Activated T-helper 9 cell treated with anti-CD3 and anti-CD28 coated beads, Interleukin-2, amount 50 U/mL, for 16 hours (primary cell): Measurements from ENCODE around the gene MPG.
"Not testable (repeated sequence)": the region's sequence is repeated elsewhere in the genome, so short reads cannot be mapped to it uniquely, and the experiment has no call there.

Experiments used
- DNase-seq: peaks from one replicate; pipeline ENCODE4 v3.0.0-alpha.2; 2020; ENCODE audit warnings: low read depth

MPG gene

DNA sequence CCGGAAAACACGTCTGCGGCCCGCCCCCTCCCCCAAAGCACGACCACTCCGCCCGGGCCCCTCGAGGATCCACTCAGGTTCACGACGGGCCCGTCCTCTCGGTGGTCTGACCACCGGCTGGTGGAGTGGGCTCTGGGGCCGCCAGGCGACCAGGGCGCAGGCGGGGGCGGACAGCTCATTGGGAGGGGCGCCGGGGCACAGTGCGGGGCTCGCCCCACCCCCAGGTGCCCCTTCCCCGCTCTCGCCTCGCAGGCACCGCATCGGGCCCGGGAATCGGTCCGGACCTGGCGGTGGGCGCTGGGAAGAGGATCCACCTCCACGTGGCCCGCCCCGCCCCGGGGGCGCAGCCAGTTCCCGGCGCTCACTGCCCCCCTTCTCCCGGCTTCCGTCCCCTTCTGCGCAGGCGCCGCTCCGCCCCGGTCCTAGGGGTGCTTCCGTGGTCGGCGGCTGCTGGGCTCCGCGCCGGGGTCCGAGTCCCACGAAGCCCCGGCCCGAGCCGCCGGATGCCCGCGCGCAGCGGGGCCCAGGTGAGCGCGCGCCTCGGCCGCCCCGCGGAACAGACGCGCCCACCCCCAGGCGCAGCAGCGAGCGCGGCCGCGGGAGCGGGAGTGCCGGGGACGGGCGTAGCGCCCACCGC lies at the start of gene MPG:
MPG (plus strand) TSS at position 419 of the 637 bp plus-strand sequence; CDS start at position 504, 85 bp downstream.
- DNase-seq: peak; percentile 75

DNA sequence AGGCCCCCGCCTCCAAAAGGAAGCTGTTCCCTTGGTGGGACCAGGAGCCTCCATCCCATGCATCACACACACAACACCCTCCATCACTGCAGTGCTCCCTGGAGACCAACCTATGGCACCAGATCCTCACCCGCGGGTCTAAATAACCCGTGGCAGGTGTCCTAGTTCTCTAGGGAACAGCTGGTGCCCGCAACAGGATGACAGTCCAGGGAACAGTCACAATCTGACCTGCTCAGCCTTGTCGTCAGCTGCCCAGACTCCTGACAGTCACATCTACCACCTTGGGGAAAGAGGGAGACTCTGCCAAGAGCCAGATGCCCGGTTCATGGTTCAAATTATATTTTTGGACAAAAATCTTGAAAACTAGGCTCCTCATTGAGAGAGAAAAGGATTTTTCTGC lies 47.4 kb upstream of the MPG start:
- not testable (repeated sequence) for DNase-seq

DNA sequence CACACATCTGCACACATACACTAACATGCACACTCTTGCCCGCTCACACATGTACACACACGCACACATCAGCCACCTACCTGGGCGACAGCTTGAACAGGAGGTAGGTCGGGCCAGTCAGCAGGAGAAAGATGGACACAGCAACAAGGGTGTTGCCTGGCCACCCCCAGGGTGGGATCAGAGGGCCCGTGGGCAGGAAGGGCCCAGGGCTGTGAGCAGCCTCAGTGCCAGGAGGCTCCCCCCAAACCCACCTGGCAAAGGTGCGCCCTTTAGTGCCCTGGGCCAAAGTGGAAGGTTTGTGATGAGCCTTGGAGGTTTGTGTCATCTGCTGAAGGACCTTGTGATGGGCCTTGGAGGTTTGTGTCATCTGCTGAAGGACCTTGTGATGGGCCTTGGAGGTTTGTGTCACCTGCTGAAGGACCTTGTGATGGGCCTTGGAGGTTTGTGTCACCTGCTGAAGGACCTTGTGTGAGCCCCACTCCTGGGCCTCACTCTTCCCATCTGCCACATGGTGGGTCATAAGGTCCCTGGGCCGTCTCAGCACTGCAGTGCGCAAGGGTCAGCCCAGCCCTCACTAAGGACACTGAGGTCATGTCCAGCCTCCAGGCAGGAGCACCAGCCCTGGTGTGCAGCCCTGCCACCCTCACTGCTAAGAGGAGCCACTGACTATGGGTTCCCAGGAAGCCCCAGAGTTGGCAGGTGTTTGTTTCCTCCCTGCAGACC lies 44.7 kb upstream of the MPG start:
- DNase-seq: not testable (repeated sequence)

- no peak for DNase-seq
Measured at GRCh38 chr16:33877-34647, 44.0 kb upstream of the MPG start.

DNA sequence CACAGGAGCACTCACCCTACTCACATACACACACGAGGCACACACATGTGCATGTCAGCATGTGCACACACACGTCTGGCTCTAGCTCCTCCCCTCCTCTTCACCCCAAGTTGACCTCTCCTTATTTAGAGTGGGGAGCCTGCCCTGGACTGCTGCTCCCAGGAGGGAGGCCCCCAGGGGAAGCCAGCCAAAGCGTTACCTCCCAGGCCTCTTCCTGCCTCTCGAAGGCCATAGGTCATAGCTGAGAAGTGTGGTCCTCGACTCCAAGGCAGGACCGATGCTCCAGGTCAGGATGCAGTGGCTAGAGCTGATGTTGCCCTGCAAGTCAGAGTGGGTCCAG lies 43.4 kb upstream of the MPG start:
- DNase-seq: no peak

DNA sequence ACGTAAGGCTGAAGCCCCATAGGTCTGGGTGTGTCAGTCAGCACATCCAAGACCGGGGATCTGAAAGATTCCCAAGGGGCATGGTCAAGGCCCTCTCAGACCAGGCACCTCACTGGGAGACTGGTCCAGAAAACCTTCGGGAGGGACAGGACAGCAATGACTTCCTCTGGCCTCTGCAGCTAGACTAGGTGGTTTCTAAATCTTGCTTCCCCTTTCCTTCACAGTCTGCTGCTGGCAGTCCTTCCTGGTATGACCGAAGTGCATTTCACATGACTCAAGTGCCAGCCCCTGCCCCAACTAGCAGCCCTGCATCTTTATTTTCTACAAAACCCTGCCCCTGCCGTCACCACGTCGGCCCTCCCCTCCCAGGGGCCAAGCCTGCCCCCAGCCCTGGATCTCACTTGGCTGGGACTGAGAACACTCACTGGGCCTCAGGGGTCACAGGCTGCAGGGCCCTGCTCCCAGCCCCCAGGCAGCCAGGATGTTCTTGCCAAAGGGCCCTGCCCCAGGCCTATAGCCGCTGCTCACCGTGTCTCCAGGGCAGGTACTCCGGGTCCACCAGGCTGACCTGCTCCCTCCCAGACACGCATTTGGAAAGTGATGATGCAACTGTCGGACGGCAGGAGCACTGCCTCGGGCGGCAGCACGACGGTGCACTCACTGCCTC lies 42.9 kb upstream of the MPG start:
- DNase-seq: no peak

DNA sequence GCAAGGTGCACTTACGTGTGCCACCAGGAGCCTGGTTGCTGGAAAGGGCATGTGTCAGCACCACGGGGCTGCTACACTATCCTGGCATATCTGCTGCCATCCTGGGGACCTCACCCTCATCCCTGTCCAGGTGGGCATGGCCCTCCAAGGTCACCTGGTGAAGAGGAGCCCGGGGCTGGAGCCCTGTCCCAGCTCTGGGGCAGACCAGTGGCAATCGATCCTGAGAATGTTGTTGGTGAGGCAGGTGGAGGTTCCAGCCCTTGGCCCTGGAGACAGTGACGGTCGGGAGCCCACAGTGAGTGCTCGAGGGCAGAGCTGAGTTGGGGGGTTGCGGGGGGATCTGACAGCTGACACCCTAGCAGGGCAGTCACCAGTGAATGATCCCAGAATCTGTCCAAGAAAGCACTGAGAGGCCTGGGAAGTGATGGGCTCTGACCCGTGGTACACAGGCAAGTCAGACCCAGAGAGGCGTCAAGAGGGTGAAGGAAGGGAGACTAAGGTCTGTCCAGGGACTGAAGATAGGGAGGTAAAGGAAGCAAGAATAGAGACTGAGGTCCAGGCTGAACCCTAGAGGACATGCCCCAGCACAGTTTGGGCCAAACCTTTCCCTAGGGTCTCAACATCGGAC lies 42.2 kb upstream of the MPG start:
- DNase-seq: no peak

- DNase-seq: no peak
Measured at GRCh38 chr16:36336-36984, 41.6 kb upstream of the MPG start.

- no peak for DNase-seq
Measured at GRCh38 chr16:37511-37910, 40.5 kb upstream of the MPG start.

GRCh38 chr16:38206-38605 lies 39.8 kb upstream of the MPG start:
- DNase-seq: not testable (repeated sequence)

GRCh38 chr16:38941-39892 lies 38.8 kb upstream of the MPG start:
- no peak for DNase-seq

GRCh38 chr16:41439-42068 lies 36.5 kb upstream of the MPG start:
- no peak for DNase-seq

- no peak for DNase-seq
Measured at GRCh38 chr16:42069-42457, 36.0 kb upstream of the MPG start.

DNA sequence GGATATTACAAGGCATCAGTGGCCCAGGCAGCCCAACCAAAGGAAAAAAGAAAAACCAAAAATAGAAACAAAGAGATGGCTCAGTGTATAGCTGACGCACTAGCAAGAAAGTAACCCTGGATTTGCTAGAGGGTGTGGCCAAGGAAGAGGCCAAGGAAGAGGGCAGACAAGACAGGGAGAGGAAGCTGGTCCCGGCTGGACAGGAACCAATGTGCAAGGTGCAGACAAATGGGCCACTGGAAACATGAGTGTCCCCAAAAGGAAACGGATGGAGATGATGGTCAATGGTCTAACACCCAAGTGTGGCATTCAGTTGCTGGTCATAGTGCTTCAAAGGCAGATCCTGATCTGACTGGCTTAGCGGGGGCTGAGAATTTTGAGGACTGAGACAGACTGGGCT lies 35.3 kb upstream of the MPG start:
- no peak for DNase-seq

GRCh38 chr16:43294-43693 lies 34.7 kb upstream of the MPG start:
- no peak for DNase-seq

GRCh38 chr16:44655-45054 lies 33.4 kb upstream of the MPG start:
- no peak for DNase-seq

DNA sequence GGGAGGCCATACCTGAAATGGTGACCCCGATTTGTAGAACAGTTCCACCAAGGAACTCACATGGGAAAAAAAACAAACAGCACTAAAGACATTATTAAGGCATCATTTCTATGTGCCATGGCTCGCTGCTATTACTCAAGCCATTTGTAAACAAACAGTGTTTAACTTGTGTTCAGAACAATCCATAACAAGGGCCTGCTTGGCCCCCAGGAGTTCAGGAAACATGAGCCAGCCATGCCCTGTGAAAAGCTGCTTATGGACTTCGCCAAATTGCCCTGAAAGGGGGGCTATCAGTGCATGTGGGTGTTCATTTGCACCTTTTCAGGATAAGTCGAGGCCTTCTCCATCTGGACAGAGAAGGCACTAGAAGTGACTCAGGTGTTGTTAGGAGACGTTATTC lies 32.6 kb upstream of the MPG start:
- DNase-seq: no peak

DNA sequence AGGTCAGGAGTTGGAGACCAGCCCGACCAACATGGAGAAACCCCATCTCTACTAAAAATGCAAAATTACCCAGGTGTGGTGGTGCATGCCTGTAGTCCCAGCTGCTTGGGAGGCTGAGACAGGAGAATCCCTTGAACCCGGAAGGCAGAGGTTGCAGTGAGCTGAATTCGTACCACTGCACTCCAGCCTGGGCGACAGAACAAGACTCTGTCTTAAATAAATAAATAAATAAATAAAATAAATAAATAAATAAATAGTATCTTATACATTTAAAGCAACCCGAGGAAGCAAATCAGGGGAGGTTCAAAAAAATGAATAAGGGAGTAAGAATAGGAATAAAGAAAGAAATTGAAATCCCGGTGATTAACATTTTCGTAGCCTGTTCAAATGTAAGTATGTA lies 31.5 kb upstream of the MPG start:
- not testable (repeated sequence) for DNase-seq

GRCh38 chr16:47234-47633 lies 30.8 kb upstream of the MPG start:
- DNase-seq: no peak
